Heart left ventricle (tissue), 16 donors: ENCODE results near the gene ADGRG6. TPM values are rescaled to one million over a fixed set of nuclear protein-coding genes. Genes with fewer than 3 reads are reported as not detected.
"Not testable (repeated sequence)": the region's sequence is repeated elsewhere in the genome, so short reads cannot be mapped to it uniquely, and the experiment has no call there.

Source experiments
- ATAC-seq, 4 donors: fragments of 200-7000 bp; cut with Tn5 transposase; one replicate each; pipeline ENCODE4 v1.9.1; 2020 to 2022; ENCODE audit warnings: moderate library complexity in 4 of 4, mild to moderate bottlenecking in 3 of 4, moderate number of reproducible peaks in 1 of 4
- DNase-seq, 5 donors: peaks; one replicate each; pipeline ENCODE4 v3.0.0-alpha.2; 2020
- H3K27ac ChIP-seq, 12 donors: fragments of 200-600 bp; sonication (generic) in 4 of 12; one replicate each; pipeline versions ENCODE4 v1.5.0 to v1.8.0; 2016 to 2022; ENCODE audit warnings: mild to moderate bottlenecking in 2 of 12
- H3K27me3 ChIP-seq, 9 donors: fragments of 200-600 bp; sonication (generic) in 2 of 9; one replicate each; pipeline versions ENCODE4 v1.5.1 to v1.8.0; 2016 to 2022; ENCODE audit warnings: mild to moderate bottlenecking in 3 of 9
- H3K36me3 ChIP-seq, 9 donors: fragments of 200-600 bp; sonication (generic) in 2 of 9; one replicate each; pipeline versions ENCODE4 v1.5.0 to v1.8.0; 2018 to 2022; ENCODE audit warnings: mild to moderate bottlenecking in 2 of 9
- H3K4me1 ChIP-seq, 12 donors: fragments of 200-600 bp; sonication (generic) in 4 of 12; one replicate each; pipeline versions ENCODE4 v1.5.0 to v1.8.0; 2016 to 2022; ENCODE audit warnings: mild to moderate bottlenecking in 3 of 12
- H3K4me3 ChIP-seq, 12 donors: fragments of 200-600 bp; sonication (generic) in 4 of 12; one replicate each; pipeline versions ENCODE4 v1.5.0 to v1.8.0; 2017 to 2022; ENCODE audit warnings: mild to moderate bottlenecking in 9 of 12, moderate library complexity in 4 of 12
- H3K9me3 ChIP-seq, 12 donors: fragments of 200-600 bp; sonication (generic) in 4 of 12; one replicate each; pipeline versions ENCODE4 v1.5.0 to v1.8.0; 2016 to 2022; ENCODE audit warnings: mild to moderate bottlenecking in 1 of 12
- POLR2A ChIP-seq, 2 donors: fragments of 450-650 bp; IDR thresholded peaks; one replicate each; pipeline ENCODE4 v1.6.1; 2017; ENCODE audit warnings: antibody characterized with exemption in 2 of 2, mild to moderate bottlenecking in 2 of 2, moderate library complexity in 2 of 2
- WGBS, 4 donors: extraction: QIAGEN DNeasy Blood & Tissue Kit in 2 of 4; methylation state at CpG; one replicate each; pipeline versions ENCODE4 v1.1.5 to v1.1.7; 2013 to 2018; 5-methylcytosine and 5-hydroxymethylcytosine counted together
- intact Hi-C, 10 donors: fragments of 100-400 bp; cut with DNase I; formaldehyde crosslinking; loops; one replicate each; pipeline versions ENCODE4 v1.11.1 to v1.14.2; 2022
- polyA plus RNA-seq, 2 donors: library from polyadenylated mRNA; stranded (reverse); fragments of 200-250 nt; gene quantifications; one replicate each; pipeline ENCODE4 v1.2.3, GENCODE V29; 2013
- total RNA-seq, 9 donors: library from RNA; depleted of rRNA in 2 of 9; stranded (reverse); fragments of >200 nt in 2 of 9; fragmentation: NEBNext Ultra II Directional in 3 of 9; extraction: Animal tissue kit (Norgen Biotek cat#: 25700) in 3 of 9; gene quantifications; one replicate each; pipeline versions ENCODE4 v1.1.0 to v1.2.4, GENCODE V29; 2016 to 2023
- TF ChIP-seq, protein P1 (sequence below), 12 donors: fragments of 200-600 bp; sonication (generic) in 4 of 12; IDR thresholded peaks; one replicate each; pipeline versions ENCODE4 v1.5.0 to v1.8.0; 2018 to 2022; ENCODE audit warnings: antibody characterized with exemption in 12 of 12, mild to moderate bottlenecking in 5 of 12
- donor health status: ischemic (EF 13 %, LVEDD 7.1; RV severe dilation, severe dysfunction).
- donor health status: healthy with polysubstance abuse.
- donor health status: DM: no; HTN: yes; CAD: no.
- donor health status: DM: no; HTN: no; CAD: no.
- donor health status: ischemic (EF 25% LVEDD 6.9; RV normal size, moderate dysfunction).
- donor health status: ischemic (EF 25% LVEDD 5.7; RV mildly dilated, moderate dysfunction).
- donor health status: healthy.
- donor health status: DM: yes; HTN: yes; CAD: no.
- donor health status: ischemic (EF 35%, LVEDD 5.7; RV mildly dilated, moderate dysfunction).
- donor health status: nonischemic (EF 11% LVEDD 7.7; RV severe dilation, severe dysfunction).
- donor health status: DM: yes; HTN: yes; CAD: no.
- donor health status: PGD.
- donor health status: ischemic (EF 29% LVEDD 5.4; RV normal size, mild dysfunction).
- donor health status: nonischemic (EF 23%, LVEDD 6.1; RV moderate dilation, normal function).

The ADGRG6 gene
- total and polyA plus RNA-seq, 11 donors, result 0.61 to 10.5 (median 2.0) TPM

DNA sequence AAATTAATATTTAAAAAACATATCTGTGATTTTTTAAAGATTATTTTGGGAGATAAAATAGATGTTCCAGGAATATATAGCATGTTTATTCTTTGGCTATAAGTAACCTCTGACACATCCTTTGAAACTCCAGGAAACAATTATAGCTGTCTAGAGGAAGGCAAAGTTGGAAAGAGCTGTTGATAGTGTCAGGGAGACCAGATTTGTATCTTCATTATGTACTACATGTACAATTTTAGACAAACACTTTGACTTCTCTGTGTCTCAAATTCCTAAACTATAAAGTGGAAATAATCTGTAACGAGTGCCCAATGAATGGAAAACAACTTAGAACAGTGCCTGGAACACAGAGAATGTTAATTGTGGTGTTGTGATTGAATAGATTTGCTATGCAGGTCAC is 25.6 kb upstream of the ADGRG6 start:
- ATAC-seq (no peak), DNase-seq (no peak)
- Histone ChIP-seq H3K27me3 (no peaks in the 10 kb centered on the region), H3K9me3 (peaks cover 0 to 7% (median 0%) of the 10 kb centered on the region in 12 donors), H3K36me3 (no peaks in the 10 kb centered on the region), H3K4me1 (no peaks in the 10 kb centered on the region), H3K4me3 (no peak overlapping the region), H3K27ac (no peak overlapping the region)
- intact Hi-C loops, result no loop called here
- TF ChIP-seq, protein P1, sequence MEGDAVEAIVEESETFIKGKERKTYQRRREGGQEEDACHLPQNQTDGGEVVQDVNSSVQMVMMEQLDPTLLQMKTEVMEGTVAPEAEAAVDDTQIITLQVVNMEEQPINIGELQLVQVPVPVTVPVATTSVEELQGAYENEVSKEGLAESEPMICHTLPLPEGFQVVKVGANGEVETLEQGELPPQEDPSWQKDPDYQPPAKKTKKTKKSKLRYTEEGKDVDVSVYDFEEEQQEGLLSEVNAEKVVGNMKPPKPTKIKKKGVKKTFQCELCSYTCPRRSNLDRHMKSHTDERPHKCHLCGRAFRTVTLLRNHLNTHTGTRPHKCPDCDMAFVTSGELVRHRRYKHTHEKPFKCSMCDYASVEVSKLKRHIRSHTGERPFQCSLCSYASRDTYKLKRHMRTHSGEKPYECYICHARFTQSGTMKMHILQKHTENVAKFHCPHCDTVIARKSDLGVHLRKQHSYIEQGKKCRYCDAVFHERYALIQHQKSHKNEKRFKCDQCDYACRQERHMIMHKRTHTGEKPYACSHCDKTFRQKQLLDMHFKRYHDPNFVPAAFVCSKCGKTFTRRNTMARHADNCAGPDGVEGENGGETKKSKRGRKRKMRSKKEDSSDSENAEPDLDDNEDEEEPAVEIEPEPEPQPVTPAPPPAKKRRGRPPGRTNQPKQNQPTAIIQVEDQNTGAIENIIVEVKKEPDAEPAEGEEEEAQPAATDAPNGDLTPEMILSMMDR (IDR thresholded peaks at IDR 0.05), result no peak
- TF ChIP-seq POLR2A (IDR thresholded peaks at IDR 0.05), result no peak
- 57 to 68% (median 59%) methylated on average over 1 of the region's 1 CpG for WGBS, 4 donors

DNA sequence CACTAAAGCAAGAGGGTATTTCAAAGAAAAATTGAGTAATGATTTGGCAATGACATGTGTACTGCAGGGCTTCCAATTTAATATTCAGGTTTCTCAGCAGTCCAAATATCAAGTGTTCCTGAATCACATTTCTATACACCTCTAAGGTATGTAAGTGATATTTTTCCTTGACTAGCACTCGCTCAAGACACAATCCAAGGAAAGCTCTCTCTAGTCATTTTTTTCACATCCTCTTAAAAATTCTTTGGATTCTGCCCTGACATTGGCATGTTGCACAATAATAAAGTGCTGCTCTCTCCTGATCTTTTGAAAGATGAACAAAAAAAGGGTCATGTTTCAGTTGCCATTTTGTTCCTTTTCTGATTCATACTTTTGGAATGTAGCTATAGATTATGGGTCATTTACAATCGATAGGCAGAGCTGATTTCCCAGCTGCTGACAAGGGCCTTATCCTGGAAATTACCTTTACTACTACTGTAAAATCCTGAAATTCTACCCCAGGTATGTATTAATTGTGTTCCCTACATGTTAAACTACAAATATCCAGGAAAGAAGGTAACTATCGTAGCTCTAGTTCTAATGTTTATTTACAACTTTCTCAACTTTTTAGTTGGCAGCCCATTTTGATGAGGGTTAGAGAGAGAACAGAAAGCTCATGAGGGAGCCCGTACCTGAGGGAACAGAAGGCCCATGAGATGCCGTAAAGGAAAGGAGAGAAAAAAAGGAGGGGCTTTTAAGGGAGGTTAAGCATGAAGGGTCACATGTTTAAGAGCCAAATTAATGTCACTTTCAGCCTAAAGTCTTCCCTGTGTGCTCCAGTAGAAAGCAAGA is 22.2 kb upstream of the ADGRG6 start:
- intact Hi-C loops, result no loop called here
- Histone ChIP-seq H3K4me1 (no peaks in the 10 kb centered on the region), H3K9me3 (peaks cover 0 to 9% (median 0%) of the 10 kb centered on the region in 12 donors), H3K4me3 (no peak overlapping the region), H3K27ac (no peak overlapping the region), H3K27me3 (no peaks in the 10 kb centered on the region), H3K36me3 (no peaks in the 10 kb centered on the region)
- 77 to 80% (median 78%) methylated on average over 5 of the region's 5 CpGs for WGBS, 4 donors
- TF ChIP-seq, protein P1 (IDR thresholded peaks at IDR 0.05), result no peak
- no peak for TF ChIP-seq POLR2A (IDR thresholded peaks at IDR 0.05)
- no peak for ATAC-seq
- no peak for DNase-seq

DNA sequence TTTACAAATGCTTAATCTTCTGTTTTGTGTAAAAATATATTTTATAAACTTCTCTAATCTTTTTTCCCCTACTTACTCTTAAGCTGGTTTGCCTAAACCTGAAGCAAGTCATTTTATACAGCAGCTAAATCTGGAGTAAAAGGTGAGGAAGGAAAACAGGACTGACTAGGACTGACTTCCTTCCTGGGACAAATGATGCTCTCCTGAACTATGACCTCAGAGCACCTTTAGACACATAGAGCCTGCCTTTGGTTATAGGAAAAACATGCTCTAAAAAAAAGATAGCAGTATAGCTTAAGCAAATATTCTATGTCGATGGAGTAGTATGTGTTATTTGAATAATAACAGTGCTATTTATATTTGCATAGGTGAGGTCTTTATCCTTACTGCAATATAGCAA is 21.5 kb upstream of the ADGRG6 start:
- intact Hi-C loops, result no loop called here
- H3K4me1 ChIP-seq, result no peaks in the 10 kb centered on the region
- TF ChIP-seq, protein P1 (IDR thresholded peaks at IDR 0.05), result no peak
- TF ChIP-seq POLR2A (IDR thresholded peaks at IDR 0.05), result no peak
- no peaks in the 10 kb centered on the region for H3K36me3 ChIP-seq
- H3K27ac ChIP-seq, result no peak overlapping the region
- no peaks in the 10 kb centered on the region for H3K27me3 ChIP-seq
- 82 to 90% (median 86%) methylated on average over 1 of the region's 1 CpG for WGBS, 4 donors
- peaks cover 0 to 9% (median 0%) of the 10 kb centered on the region in 12 donors for H3K9me3 ChIP-seq
- DNase-seq (no peak), ATAC-seq (no peak)
- no peak overlapping the region for H3K4me3 ChIP-seq

DNA sequence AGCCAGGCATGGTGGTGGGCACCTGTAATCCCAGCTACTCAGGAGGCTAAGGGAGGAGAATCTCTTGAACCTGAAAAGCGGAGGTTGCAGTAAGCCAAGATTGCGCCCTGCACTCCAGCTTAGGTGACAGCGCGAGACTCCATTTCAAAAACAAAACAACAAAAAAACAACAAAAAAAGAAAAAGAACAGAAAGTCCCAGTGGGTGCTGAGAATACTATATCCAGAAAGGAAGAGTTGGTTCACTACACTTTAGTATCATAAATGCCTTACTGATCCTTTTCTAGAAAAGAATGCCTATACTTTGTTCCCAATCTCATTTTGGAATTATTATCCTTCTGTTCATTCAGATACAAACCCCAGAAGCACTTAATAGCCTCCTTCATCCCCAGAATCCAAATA is 20.9 kb upstream of the ADGRG6 start:
- WGBS, 4 donors, result 93 to 98% (median 96%) methylated on average over 4 of the region's 4 CpGs
- DNase-seq (no peak), ATAC-seq (no peak)
- no peaks in the 10 kb centered on the region for H3K36me3 ChIP-seq
- intact Hi-C loops, result no loop called here
- TF ChIP-seq, protein P1 (IDR thresholded peaks at IDR 0.05), result no peak
- TF ChIP-seq POLR2A (IDR thresholded peaks at IDR 0.05), result no peak
- H3K27me3 ChIP-seq, result no peaks in the 10 kb centered on the region
- H3K4me1 ChIP-seq, result no peaks in the 10 kb centered on the region
- no peak overlapping the region for H3K27ac ChIP-seq
- peaks cover 0 to 9% (median 0%) of the 10 kb centered on the region in 12 donors for H3K9me3 ChIP-seq
- H3K4me3 ChIP-seq, result no peak overlapping the region

DNA sequence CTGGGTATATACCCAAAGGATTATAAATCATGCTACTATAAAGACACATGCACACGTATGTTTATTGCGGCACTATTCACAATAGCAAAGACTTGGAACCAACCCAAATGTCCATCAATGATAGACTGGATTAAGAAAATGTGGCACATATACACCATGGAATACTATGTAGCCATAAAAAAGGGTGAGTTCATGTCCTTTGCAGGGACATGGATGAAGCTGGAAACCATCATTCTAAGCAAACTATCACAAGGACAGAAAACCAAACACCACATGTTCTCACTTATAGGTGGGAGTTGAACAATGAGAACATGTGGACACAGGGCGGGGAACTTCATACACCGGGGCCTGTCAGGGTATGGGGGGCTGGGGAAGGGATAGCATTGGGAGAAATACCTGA is 18.7 kb upstream of the ADGRG6 start:
- intact Hi-C loops, ATAC-seq, H3K27me3 ChIP-seq, H3K4me1 ChIP-seq, DNase-seq, H3K9me3 ChIP-seq, H3K4me3 ChIP-seq, H3K27ac ChIP-seq, H3K36me3 ChIP-seq: not testable (repeated sequence)
- 86 to 96% (median 95%) methylated on average over 2 to 4 of the region's 4 CpGs for WGBS, 4 donors
